Amniotic stem cell (primary cell): Measurements from ENCODE around the gene GATC.
A peak's percentile ranks its signal among the peaks of the same experiment; 100 is the strongest.
"Not testable (repeated sequence)": the region's sequence is repeated elsewhere in the genome, so short reads cannot be mapped to it uniquely, and the experiment has no call there.

ENCODE experiments used
- DNase-seq: peaks from one replicate; lab custom pipeline; 2025; lab: John Stamatoyannopoulos, UW

Gene GATC

GRCh38 chr12:120470150-120470784, 24.0 kb downstream of the GATC start:
- DNase-seq: no peak

- no peak for DNase-seq
Observed at GRCh38 chr12:120472521-120472920, 26.3 kb downstream of the GATC start.

- DNase-seq: no peak
Observed at GRCh38 chr12:120473807-120474615, 27.8 kb downstream of the GATC start.

- DNase-seq: peak; percentile 66
Observed at GRCh38 chr12:120474616-120474960, 28.3 kb downstream of the GATC start.

GRCh38 chr12:120475643-120476042, 29.4 kb downstream of the GATC start:
- DNase-seq: no peak

DNA sequence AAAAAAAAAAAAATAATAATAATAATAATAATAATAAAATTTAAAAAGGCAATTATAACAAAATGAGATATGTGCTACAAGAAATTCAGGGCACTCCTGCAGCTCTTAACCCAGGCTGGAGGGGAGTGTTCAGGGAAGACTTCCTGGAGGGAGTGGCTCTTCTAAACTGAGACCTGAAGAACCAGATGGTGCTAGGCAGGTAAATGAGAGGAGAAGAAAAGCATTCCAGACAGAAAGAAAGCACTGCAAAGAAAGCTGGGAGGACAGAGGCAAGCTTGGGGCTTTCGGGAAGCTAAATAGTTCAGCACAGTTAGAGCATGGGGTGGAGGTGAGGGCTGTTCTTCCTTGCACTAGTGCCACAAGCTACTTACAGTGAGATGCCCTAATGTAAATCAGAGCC, 33.2 kb downstream of the GATC start:
- no peak for DNase-seq

DNA sequence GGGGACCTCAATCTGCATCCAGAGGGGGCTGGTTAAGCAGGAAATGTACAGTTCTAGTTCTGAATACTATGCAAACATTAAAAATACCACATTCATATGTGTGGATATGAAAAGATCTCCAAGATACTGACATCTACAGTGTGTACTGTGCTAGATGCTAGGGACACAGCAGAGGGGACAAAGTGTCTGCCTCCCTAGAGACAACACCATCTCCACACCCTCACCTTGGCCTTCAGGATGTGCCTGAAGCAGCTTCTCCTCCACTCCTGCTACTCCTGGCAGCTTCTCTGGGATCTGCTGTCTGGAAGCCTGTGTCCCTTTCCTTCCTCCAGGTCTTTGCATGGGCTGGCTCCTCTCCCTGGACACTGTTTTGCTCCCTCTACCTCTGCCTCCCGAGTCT, 34.0 kb downstream of the GATC start:
- DNase-seq: no peak

DNA sequence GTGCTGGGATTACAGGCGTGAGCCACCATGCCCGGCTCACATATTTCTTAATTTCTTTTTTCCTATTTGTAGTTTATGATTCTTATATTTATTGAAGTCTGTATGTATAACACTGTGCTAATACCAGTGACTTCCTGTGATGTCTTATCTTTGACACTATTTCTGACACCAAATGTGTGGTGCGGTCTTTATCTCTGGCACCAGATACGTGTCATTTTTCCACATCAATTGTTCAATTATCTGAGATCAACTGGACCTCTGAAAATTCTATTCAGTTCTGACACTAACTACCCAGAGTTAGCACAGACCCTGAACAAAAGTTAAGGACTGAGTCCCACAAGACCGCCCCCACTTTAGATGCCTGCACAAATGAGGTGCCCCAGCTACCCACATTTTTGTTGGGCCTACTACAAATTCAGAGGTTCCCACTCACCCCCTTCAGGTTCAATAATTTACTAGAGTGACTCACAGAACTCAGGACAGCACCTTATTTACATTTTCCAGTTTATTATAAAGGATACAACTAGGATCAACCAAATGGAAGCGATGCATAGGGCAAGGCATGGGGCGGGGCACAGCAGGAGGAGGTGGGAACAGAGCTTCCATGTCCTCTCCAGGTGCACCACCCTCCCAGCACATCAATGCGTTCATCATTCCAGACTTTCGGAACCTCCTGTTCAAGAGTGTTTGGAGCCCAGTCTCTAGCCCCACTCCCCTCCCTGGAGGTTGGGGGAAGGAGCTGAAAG, 35.0 kb downstream of the GATC start:
- DNase-seq: no peak

DNA sequence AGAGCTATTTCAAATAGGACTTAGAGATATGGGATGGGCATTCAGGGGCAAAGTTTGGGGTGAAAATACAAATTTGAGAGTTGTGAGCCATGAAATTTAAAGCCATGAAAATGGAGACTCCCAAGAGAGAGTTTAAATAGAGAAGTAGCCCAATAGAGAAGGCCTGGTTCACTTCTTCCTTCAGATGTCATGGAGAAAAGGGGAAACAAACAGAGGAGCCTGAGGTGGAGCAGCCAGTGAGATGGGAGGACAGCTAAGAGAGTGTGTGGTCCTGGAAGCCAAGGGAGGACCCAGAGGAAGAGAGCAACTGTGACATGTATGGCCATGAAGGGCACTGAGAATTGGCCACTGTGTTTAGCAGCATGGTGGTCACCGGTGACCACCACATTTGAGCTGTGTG, 37.4 kb downstream of the GATC start:
- DNase-seq: no peak

DNA sequence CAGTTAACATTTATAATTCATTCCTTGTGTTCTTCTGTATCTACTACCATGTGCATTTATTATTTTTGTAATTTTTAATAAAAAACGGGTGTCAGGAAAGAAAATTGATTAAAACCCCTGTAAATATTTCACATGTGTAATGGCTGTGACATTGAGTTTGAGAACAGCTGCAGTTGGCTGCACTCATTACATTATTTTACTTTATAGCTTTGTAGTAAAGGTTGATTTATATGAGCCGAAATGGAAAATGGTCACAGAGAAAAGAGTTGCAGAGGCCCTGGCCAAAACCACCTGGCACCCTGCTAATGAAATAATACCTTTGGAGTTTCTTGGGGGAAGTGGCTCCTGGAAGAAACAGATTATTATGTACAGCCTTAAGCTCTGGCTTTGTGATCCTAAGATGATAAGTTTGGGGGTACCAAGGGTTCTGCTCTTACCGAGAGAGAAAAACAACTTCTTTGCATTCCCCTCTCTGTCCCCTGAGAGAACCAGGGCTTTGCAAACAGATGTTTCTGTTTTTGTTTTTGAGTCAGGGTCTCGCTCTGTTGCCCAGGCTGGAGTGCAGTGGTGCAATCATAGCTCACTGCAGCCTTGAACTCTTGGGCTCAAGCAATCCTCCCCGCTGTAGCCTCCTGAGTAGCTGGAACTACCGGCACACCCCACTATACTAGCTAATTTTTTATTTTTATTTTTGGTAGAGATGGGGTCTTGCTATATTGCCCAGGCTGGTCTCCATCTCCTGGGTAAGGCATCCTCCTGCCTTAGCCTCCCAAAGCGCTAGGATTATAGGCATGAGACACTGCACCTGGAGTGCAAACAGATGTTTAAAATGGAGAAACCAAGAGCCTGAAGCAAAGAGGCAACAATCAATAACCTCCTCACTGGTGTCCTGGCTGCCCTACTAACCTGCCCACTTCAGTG, 40.0 kb downstream of the GATC start:
- DNase-seq: no peak

- not testable (repeated sequence) for DNase-seq
Observed at GRCh38 chr12:120487552-120487951, 41.3 kb downstream of the GATC start.

- no peak for DNase-seq
Observed at GRCh38 chr12:120488057-120488640, 41.9 kb downstream of the GATC start.

GRCh38 chr12:120489018-120489417, 42.8 kb downstream of the GATC start:
- no peak for DNase-seq

DNA sequence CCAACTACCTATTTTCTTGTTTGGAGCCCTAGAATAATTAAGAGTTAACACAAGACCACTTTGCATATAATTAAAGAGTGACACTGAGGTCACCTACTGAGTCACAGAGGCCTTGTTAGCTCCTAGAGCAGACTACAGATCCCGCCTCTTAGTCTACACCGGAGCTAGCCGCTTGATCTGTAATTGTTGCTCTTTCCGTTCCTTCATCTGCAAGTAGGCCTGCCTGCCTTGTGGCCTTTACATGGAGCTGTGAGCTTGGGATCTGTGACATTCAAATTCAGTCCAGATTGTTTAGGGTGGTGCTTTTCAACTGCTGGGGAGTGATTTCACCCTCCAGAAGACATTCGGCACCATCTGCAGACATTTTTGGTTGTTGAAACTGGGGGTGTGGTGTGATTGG, 44.1 kb downstream of the GATC start:
- no peak for DNase-seq

GRCh38 chr12:120490833-120491512, 44.7 kb downstream of the GATC start:
- no peak for DNase-seq

DNA sequence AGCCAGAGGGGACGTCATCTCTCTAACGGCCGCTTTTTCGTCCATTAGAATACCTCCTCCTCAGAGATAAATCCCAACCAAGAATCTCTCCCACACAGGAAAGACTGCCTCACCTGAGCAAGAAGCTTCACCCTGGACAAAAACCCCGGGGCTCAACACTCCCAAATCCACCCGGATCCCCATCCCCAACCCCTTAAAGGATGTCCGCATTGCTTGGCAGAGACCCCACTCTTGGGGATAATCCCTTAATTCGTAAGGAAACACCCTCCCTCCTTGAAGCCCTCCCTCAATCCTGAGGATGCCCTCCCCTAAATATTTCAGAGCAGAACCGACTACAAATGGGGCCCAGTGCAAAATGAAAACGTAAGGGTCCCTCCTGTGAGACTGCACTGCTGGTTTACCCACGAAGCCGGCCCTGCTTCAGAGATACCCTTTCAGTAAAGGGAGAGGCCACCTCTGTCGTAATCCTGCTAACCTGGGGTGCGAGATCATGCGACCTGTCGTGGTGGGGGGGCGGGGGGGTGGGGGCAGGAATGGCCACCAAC, 49.0 kb downstream of the GATC start:
- DNase-seq: no peak

DNA sequence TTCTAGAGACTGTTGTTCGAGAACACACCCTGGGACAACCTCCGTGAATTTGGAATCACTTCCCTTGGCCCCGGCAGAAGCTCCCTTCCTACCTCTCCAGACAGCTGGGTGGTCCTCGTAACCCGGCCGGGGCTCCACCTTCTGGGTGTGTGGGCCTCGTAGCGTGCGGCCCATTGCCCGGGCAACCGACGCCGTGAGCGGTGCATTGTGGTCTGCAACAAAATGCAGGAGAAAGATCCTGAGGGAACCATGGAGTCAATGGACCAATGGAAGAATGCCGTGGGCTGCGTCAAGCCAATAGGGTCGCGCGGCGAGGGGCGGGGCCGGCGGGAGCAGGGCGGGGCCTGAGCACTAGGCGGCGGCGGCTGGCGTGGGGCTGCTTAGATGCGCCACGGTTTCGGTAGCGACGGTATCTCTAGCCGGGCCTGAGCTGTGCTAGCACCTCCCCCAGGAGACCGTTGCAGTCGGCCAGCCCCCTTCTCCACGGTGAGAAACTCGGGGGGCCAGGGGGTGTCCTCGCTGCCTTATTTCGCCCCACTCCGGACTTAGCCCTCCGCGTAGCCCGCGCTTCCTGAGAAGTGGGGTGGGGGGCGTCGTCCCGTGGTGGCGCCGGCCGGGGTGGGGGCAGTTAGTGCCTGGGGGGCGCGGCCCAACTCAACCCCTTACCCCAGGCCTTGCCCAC, 49.6 kb downstream of the GATC start, which contains the start of gene DYNLL1:
DYNLL1 (plus strand) TSS at position 383 of the 682 bp plus-strand sequence. CDS start 309 bp downstream, outside the sequence.
- DNase-seq: peak; percentile 95

DNA sequence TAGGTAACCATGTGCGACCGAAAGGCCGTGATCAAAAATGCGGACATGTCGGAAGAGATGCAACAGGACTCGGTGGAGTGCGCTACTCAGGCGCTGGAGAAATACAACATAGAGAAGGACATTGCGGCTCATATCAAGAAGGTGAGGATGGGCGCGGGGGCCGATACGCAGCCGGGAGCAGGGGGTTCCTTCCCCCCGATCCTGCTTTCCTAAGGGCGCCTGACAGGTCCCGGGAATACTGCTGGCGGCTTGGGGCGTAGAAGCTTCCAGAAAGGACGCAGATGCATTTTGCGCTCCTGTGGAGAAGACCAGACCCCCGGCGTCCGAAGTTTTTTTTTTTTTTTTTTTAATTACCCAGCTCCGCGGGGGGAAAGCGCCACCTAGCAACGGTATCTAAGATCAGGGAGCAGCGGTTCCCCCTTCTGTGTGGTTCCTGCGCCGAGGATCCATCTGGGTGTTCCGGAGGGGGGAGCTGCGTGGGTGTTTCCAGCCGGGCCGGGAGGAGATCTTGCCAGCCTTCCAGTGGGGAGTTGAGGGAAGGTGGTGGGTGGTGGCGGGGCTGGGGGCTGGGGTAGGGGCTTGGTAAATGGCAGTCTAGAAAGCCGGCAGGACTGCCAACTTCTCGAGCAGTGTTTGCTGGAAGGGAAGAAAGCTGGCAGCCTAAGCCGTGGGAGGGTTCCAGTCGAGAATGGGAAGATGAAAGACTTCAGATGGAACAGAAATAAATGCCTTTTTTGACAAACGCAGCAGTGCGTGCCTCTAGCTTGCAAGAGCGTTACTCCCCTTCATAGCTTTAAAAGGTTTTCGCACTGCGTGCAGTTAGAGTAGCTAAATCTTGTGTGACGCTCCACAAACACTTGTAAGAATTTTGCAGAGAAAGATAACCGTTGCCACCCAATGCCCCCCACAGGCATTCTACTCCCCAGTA, 50.4 kb downstream of the GATC start:
- no peak for DNase-seq
